Fibroblast of pulmonary artery (primary cell): ENCODE measurements around the gene CLOCK.
A peak's percentile ranks its signal among the peaks of the same experiment; 100 is the strongest.

Experiments
- DNase-seq: peaks from one replicate; pipeline ENCODE4 v3.0.0-alpha.2; 2010; ENCODE audit warnings: low read depth
- H3K4me3 ChIP-seq: replicated peaks from 2 replicates; pipeline ENCODE4 v1.5.1; 2011; ENCODE audit warnings: low read depth, mild to moderate bottlenecking, control low read depth, low read length, moderate library complexity
- TF ChIP-seq, protein P1 (sequence below): IDR thresholded peaks from 2 replicates; pipeline ENCODE4 v1.5.1; 2011; ENCODE audit warnings: mild to moderate bottlenecking, control low read depth, low read length, inconsistent platforms; ENCODE audit errors: missing control alignments

Gene CLOCK

DNA sequence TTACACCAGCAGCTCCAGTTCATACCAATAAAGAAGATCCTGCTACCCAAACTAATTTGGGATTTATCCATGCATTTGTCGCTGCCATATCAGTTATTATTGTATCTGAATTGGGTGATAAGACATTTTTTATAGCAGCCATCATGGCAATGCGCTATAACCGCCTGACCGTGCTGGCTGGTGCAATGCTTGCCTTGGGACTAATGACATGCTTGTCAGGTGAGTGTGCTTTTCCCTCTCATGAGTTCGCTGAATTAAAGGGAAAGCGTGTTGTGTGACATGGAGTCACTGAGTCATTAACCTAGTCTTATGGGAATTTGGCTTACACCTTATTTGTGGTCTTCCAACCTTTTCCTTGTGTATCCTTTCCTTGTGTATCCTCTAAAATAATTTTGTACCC is 135.1 kb downstream of the CLOCK start:
- TF ChIP-seq, protein P1, sequence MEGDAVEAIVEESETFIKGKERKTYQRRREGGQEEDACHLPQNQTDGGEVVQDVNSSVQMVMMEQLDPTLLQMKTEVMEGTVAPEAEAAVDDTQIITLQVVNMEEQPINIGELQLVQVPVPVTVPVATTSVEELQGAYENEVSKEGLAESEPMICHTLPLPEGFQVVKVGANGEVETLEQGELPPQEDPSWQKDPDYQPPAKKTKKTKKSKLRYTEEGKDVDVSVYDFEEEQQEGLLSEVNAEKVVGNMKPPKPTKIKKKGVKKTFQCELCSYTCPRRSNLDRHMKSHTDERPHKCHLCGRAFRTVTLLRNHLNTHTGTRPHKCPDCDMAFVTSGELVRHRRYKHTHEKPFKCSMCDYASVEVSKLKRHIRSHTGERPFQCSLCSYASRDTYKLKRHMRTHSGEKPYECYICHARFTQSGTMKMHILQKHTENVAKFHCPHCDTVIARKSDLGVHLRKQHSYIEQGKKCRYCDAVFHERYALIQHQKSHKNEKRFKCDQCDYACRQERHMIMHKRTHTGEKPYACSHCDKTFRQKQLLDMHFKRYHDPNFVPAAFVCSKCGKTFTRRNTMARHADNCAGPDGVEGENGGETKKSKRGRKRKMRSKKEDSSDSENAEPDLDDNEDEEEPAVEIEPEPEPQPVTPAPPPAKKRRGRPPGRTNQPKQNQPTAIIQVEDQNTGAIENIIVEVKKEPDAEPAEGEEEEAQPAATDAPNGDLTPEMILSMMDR, result no peak
- DNase-seq, result no peak
- H3K4me3 ChIP-seq, result no peak overlapping the region

DNA sequence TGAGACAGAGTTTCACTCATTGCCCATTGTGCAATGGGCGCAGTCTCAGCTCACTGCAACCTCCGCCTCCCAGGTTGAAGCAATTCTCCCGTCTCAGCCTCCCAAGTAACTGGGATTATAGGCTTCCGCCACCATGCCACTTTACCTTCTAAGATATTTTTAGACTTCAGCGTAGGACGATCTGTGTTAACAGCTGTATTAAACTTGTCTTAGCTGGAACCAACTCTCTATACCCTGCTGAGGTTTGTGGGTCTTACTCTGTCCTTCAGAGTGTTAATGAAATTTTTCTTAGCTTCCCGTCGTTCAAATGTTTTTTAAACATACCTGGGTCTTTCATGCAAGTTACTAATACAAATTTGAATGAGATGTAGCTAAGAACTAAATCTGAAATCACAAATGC is 136.3 kb downstream of the CLOCK start:
- DNase-seq, result no peak
- H3K4me3 ChIP-seq, result no peak overlapping the region
- TF ChIP-seq, protein P1, result no peak

GRCh38 chr4:55409468-55410171 is 137.1 kb downstream of the CLOCK start:
- no peak overlapping the region for H3K4me3 ChIP-seq
- DNase-seq, result peak; percentile 70
- TF ChIP-seq, protein P1, result peak; percentile 51

GRCh38 chr4:55407764-55408163 is 138.9 kb downstream of the CLOCK start:
- H3K4me3 ChIP-seq, result no peak overlapping the region
- TF ChIP-seq, protein P1, result no peak
- DNase-seq, result no peak

GRCh38 chr4:55407119-55407518 is 139.6 kb downstream of the CLOCK start:
- no peak for DNase-seq
- TF ChIP-seq, protein P1, result no peak
- H3K4me3 ChIP-seq, result no peak overlapping the region

GRCh38 chr4:55406545-55406944 is 140.2 kb downstream of the CLOCK start:
- DNase-seq, result no peak
- TF ChIP-seq, protein P1, result no peak
- no peak overlapping the region for H3K4me3 ChIP-seq

- H3K4me3 ChIP-seq, result no peak overlapping the region
- DNase-seq, result no peak
- TF ChIP-seq, protein P1, result no peak
Observed at GRCh38 chr4:55405073-55405472, 141.6 kb downstream of the CLOCK start.
